ENCODE data around the gene ZNF324B.
"Not testable (repeated sequence)": the region's sequence is repeated elsewhere in the genome, so short reads cannot be mapped to it uniquely, and the experiment has no call there.

ZNF324B gene

GRCh38 chr19:58482372-58482771 is 30.9 kb downstream of the ZNF324B start:
- DNase-seq, result no peak

DNA sequence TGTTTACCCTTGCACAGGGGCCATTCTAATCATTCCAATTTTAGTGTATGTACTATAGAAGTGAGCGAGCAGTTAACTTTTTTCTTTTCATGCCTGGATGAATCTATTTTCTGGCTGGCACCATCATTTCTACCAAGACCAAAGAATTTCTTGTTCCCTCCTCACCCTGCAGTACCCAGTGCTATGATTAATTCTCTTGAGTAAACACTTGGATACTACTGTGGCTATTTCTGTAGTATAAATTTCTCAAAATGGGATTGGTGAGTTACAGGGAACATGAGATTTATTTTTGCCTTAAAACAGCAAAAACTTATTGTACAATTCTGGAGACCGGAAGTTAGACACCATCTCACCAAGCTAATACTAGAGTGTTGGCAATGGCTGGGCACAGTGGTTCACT is 32.4 kb downstream of the ZNF324B start:
- DNase-seq, result no peak

- not testable (repeated sequence) for DNase-seq
Observed at GRCh38 chr19:58484349-58484748, 32.9 kb downstream of the ZNF324B start.

DNA sequence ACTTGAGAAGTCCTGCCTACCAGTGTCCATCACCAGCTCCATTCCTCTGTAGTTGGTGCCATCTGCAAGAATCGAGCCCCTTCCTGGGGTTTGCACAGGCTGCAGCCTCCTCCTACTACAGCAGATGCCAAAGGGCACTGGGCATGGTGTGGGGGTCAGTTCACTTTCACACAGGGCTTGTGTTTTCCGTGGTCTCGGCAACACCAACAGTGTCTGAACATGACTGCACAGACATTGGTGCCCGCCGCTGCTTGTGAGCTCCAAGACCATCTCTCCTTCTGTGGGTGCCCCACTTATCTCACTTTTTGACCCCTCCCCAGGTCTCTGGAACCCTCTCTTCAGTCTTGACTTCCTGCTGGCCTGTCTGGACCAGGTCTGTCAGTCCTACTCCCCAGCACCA is 40.0 kb downstream of the ZNF324B start:
- DNase-seq, result no peak

DNA sequence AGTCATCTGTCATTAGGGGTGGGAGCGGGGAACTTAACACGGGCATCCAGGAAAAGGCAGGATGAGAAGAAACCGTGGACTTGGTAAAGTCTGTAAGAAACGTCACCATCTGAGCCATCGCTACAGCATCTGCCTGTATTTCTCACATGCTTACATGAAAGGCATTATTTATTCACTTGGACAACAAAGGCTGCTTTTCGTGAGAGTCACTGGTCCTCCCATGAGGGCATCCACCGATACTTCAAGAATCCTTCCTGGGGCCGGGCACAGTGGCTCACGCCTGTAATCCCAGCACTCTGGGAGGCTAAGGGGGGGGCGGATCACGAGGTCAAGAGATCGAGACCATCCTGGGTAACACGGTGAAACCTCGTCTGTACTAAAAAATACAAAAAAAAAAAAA is 40.8 kb downstream of the ZNF324B start:
- DNase-seq, result no peak

DNA sequence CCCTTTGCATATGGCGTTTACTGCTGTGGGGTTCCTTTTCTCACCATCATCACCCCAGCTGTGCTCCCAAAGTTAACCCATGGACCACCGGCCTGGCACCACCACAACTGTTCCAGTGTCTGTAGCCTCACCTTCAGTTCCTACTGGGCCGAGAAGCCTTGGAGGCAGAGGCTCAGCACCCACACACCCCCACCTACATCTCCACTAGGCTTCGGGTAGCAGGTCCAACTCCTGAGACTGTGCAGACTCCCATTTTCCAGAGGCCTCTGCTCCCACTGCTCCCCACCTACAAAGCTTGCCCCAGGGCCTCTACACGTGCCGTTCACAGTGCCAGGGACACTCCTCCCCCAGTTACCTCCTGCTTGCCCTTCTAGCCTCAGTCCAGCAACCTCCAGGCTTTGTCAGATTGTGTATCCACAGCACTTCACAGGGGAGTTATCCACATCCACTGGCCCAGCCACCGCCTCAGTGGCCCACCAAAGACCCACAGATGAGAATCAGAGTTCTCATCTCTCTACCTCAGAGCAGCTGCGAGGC is 46.3 kb downstream of the ZNF324B start:
- DNase-seq, result no peak

DNA sequence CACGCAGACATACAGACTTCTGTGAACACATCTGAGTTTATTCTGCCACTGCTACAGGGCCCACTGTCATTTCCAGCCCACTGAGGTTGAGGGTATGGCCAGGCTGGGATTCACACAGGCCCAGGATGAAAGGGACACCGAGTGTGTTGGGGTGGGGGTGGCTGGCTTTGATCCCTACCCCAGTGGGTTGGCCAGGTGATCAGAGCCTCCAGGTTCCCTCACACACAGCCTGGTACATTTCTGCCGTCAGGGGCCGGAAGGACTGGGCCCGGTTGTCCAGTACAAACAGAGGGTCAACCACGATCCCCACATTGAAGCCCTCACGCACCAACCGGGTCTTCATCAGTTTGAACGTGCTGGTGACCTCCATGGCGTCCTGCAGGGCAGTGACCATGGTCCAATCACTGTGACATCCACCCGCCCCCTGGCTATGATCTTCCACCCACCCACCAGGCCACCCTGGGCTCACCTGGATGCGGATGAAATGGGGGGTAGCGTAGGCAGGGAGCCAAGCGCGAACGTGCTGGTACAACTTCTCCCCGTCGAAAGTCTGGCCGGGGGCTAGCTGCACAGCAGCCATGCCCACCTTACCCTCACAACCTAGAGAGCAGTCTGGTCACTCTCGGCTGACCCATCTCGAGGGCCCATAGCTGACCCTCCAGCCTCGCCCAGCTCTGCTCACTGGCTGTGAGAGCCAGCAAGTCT is 47.0 kb downstream of the ZNF324B start:
- DNase-seq, result no peak

GRCh38 chr19:58499021-58499927 is 47.9 kb downstream of the ZNF324B start:
- peak; percentile 97 for DNase-seq

DNA sequence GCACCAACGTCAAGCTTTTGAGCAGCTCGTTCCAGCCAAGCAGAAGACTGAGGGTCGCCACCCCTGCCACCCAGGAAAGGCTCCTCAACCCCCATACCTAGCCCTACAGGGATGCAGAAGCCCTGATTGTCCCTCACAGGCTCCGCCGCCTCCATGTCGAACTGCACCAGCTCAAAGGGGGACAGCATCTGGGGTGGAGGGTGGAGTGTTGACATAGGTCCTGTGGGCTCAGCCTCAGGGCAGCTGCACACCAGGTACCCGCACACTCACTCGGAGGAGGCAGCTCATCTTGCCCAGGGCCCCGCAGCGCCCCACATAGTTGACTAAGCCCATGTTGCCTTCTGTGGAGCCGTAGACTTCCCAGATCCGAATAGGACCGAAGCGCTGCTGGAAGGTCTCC is 48.8 kb downstream of the ZNF324B start:
- no peak for DNase-seq

Measured in activated naive CD4-positive, alpha-beta T cell treated with anti-CD3 and anti-CD28 coated beads, Interleukin-2, amount 50 U/mL, for 16 hours (primary cell).